Progenitor cell of endocrine pancreas (in vitro differentiated cells): Measurements from ENCODE around the gene CARTPT. TPM values are rescaled to one million over a fixed set of nuclear protein-coding genes. Genes with fewer than 3 reads are reported as not detected.

Source experiments
- DNase-seq: peaks from one replicate; pipeline ENCODE4 v3.0.0; 2021; ENCODE audit warnings: low spot score; ENCODE audit not compliant: unreplicated experiment
- H3K27ac Mint-ChIP-seq: 2 replicates; pipeline ENCODE4 v1.8.0; 2021; ENCODE audit warnings: mild to moderate bottlenecking, moderate library complexity, mixed read lengths
- H3K27me3 Mint-ChIP-seq: 2 replicates; pipeline ENCODE4 v1.8.0; 2021; ENCODE audit warnings: mixed read lengths
- H3K36me3 Mint-ChIP-seq: 2 replicates; pipeline ENCODE4 v1.8.0; 2022; ENCODE audit warnings: mixed read lengths; ENCODE audit not compliant: insufficient read depth
- H3K4me1 Mint-ChIP-seq: 2 replicates; pipeline ENCODE4 v1.8.0; 2021; ENCODE audit warnings: low read depth, mixed read lengths
- H3K4me3 Mint-ChIP-seq: 2 replicates; pipeline ENCODE4 v1.8.0; 2021; ENCODE audit warnings: low read depth, mild to moderate bottlenecking, moderate library complexity, mixed read lengths
- H3K9me3 Mint-ChIP-seq: 2 replicates; pipeline ENCODE4 v1.8.0; 2021; ENCODE audit warnings: low read depth, mixed read lengths
- CTCF ChIP-seq: fragments of 200-600 bp; sonication (generic); IDR thresholded peaks from one replicate; pipeline ENCODE4 v1.5.0; 2021; ENCODE audit warnings: antibody characterized with exemption, mild to moderate bottlenecking; ENCODE audit not compliant: unreplicated experiment
- total RNA-seq: library from RNA; stranded (reverse); gene quantifications from 2 replicates; pipeline ENCODE4 v1.2.1, GENCODE V29; 2021

CARTPT gene
- total RNA-seq, 1 donor from 2014 or later: not detected

- H3K9me3 Mint-ChIP-seq: no peaks in the 10 kb centered on the region
- DNase-seq: no peak
- H3K36me3 Mint-ChIP-seq: no peaks in the 10 kb centered on the region
- no peak for TF ChIP-seq CTCF
- H3K4me1 Mint-ChIP-seq: peaks cover 4% of the 10 kb centered on the region
- H3K27me3 Mint-ChIP-seq: peaks cover 86% of the 10 kb centered on the region
- no peak overlapping the region for H3K4me3 Mint-ChIP-seq
- no peak overlapping the region for H3K27ac Mint-ChIP-seq
Measured at GRCh38 chr5:71706906-71707305, 12.2 kb upstream of the CARTPT start.

- no peak for TF ChIP-seq CTCF
- H3K9me3 Mint-ChIP-seq: no peaks in the 10 kb centered on the region
- no peak for DNase-seq
- no peak overlapping the region for H3K27ac Mint-ChIP-seq
- peaks cover 10% of the 10 kb centered on the region for H3K4me1 Mint-ChIP-seq
- H3K27me3 Mint-ChIP-seq: peaks cover 82% of the 10 kb centered on the region
- H3K36me3 Mint-ChIP-seq: no peaks in the 10 kb centered on the region
- H3K4me3 Mint-ChIP-seq: no peak overlapping the region
Measured at GRCh38 chr5:71711610-71712009, 7.5 kb upstream of the CARTPT start.

GRCh38 chr5:71714911-71715310 is 4.2 kb upstream of the CARTPT start:
- Mint-ChIP-seq H3K4me1 (peaks cover 10% of the 10 kb centered on the region), H3K27me3 (peaks cover 84% of the 10 kb centered on the region), H3K9me3 (peaks cover 3% of the 10 kb centered on the region), H3K27ac (no peak overlapping the region), H3K36me3 (no peaks in the 10 kb centered on the region), H3K4me3 (no peak overlapping the region)
- no peak for DNase-seq
- no peak for TF ChIP-seq CTCF

- Mint-ChIP-seq H3K4me3 (no peak overlapping the region), H3K27me3 (peaks cover 70% of the 10 kb centered on the region), H3K4me1 (peaks cover 2% of the 10 kb centered on the region), H3K27ac (no peak overlapping the region), H3K36me3 (no peaks in the 10 kb centered on the region), H3K9me3 (no peaks in the 10 kb centered on the region)
- DNase-seq: no peak
- no peak for TF ChIP-seq CTCF
Measured at GRCh38 chr5:71727978-71728377, 8.9 kb downstream of the CARTPT start.

GRCh38 chr5:71731015-71731414 is 11.9 kb downstream of the CARTPT start:
- Mint-ChIP-seq H3K4me3 (no peak overlapping the region), H3K27ac (no peak overlapping the region), H3K9me3 (no peaks in the 10 kb centered on the region), H3K36me3 (no peaks in the 10 kb centered on the region), H3K4me1 (no peaks in the 10 kb centered on the region), H3K27me3 (peaks cover 55% of the 10 kb centered on the region)
- no peak for TF ChIP-seq CTCF
- DNase-seq: no peak
